Panc1 (cell line): Measurements from ENCODE around the gene RFC2. TPM values are rescaled to one million over a fixed set of nuclear protein-coding genes. Genes with fewer than 3 reads are reported as not detected.

Source experiments
- ATAC-seq: fragments of 200-7000 bp; cut with Tn5 transposase; 2 replicates; pipeline ENCODE4 v1.9.1; 2020; ENCODE audit warnings: mild to moderate bottlenecking, moderate library complexity
- BruUV-seq: library from RNA; stranded (reverse); fragments of 400-500 nt; replicated peaks from 2 replicates; lab custom pipeline; 2021; lab: Mats Ljungman, UMichigan
- CTCF ChIA-PET: fragments of 300-600 bp; sonication (Branson Sonifier 250); formaldehyde crosslinking; loops from one replicate; lab custom pipeline; 2022; ENCODE audit warnings: antibody characterized with exemption; lab: Charles Lee
- POLR2A ChIA-PET: fragments of 300-600 bp; sonication (Branson Sonifier 250); formaldehyde crosslinking; loops from one replicate; lab custom pipeline; 2022; ENCODE audit warnings: antibody characterized with exemption; lab: Charles Lee
- DNase-seq: peaks from one replicate; pipeline ENCODE4 v3.0.0-alpha.2; 2010; ENCODE audit warnings: low read depth, low spot score
- H3K27ac ChIP-seq: 2 replicates; pipeline ENCODE4 v1.5.1; 2011; ENCODE audit warnings: mild to moderate bottlenecking, low read length, inconsistent platforms
- H3K27me3 ChIP-seq: fragments of 200-500 bp; sonication (Bioruptor generic); 2 replicates; pipeline ENCODE4 v1.6.0; 2014; ENCODE audit warnings: low read length, inconsistent platforms; ENCODE audit not compliant: control insufficient read depth, insufficient read depth
- H3K36me3 ChIP-seq: fragments of 200-500 bp; sonication (Bioruptor generic); 2 replicates; pipeline ENCODE4 v1.5.1; 2014; ENCODE audit warnings: inconsistent platforms, mild to moderate bottlenecking, low read length, moderate library complexity; ENCODE audit not compliant: control insufficient read depth, insufficient read depth
- H3K4me1 ChIP-seq: 2 replicates; pipeline ENCODE4 v1.5.1; 2011; ENCODE audit warnings: inconsistent platforms, mild to moderate bottlenecking, low read length, moderate library complexity; ENCODE audit not compliant: control insufficient read depth, insufficient read depth
- H3K4me3 ChIP-seq, 2 experiments: 2 replicates each; pipeline ENCODE4 v1.5.1; 2011 to 2012; ENCODE audit warnings: low read depth in 2 of 2, low read length in 2 of 2, mild to moderate bottlenecking in 2 of 2, inconsistent platforms in 1 of 2, moderate library complexity in 1 of 2
- H3K9me3 ChIP-seq: fragments of 200-500 bp; sonication (Bioruptor generic); 2 replicates; pipeline ENCODE4 v1.5.1; 2014; ENCODE audit warnings: low read depth, mild to moderate bottlenecking, inconsistent platforms, low read length, moderate library complexity; ENCODE audit not compliant: control insufficient read depth, insufficient read depth
- CTCF ChIP-seq: fragments of 450-650 bp; IDR thresholded peaks from 2 replicates; pipeline ENCODE4 v1.5.1; 2017; ENCODE audit warnings: mild to moderate bottlenecking
- POLR2AphosphoS5 ChIP-seq: IDR thresholded peaks from 2 replicates; pipeline ENCODE4 v1.6.1; 2012; ENCODE audit warnings: mild to moderate bottlenecking, low read depth, low read length, moderate library complexity
- REST ChIP-seq, 2 experiments: IDR thresholded peaks; 2 replicates each; pipeline ENCODE4 v1.6.1; 2011 to 2012; ENCODE audit warnings: low read depth in 2 of 2, control low read depth in 1 of 2, low read length in 1 of 2, mild to moderate bottlenecking in 1 of 2, moderate library complexity in 1 of 2; ENCODE audit not compliant: insufficient read depth in 1 of 2
- SIN3A ChIP-seq: IDR thresholded peaks from 2 replicates; pipeline ENCODE4 v1.6.1; 2012; ENCODE audit warnings: low read depth, mild to moderate bottlenecking, low read length, moderate library complexity, borderline replicate concordance; ENCODE audit not compliant: insufficient read depth
- TCF7L2 ChIP-seq: IDR thresholded peaks from 2 replicates; pipeline ENCODE4 v1.6.1; 2011; ENCODE audit warnings: mild to moderate bottlenecking, low read depth, low read length, inconsistent platforms
- in situ Hi-C: cut with HindIII; loops from 2 replicates; pipeline ENCODE4 v1.10.0; 2016; ENCODE audit warnings: low sequenced_read_pairs, low pct_unique_long_range_greater_than_20kb
- intact Hi-C: fragments of 100-400 bp; cut with micrococcal nuclease; formaldehyde crosslinking; loops from one replicate; pipeline ENCODE4 v1.10.0; 2022; ENCODE audit not compliant: unreplicated experiment
- total RNA-seq: library from RNA; stranded (reverse); gene quantifications from one replicate; pipeline ENCODE4 v1.2.1, GENCODE V29; 2021; ENCODE audit not compliant: unreplicated experiment

Gene RFC2
- total RNA-seq, 1 experiment from 2014 or later = 56.2 TPM

DNA sequence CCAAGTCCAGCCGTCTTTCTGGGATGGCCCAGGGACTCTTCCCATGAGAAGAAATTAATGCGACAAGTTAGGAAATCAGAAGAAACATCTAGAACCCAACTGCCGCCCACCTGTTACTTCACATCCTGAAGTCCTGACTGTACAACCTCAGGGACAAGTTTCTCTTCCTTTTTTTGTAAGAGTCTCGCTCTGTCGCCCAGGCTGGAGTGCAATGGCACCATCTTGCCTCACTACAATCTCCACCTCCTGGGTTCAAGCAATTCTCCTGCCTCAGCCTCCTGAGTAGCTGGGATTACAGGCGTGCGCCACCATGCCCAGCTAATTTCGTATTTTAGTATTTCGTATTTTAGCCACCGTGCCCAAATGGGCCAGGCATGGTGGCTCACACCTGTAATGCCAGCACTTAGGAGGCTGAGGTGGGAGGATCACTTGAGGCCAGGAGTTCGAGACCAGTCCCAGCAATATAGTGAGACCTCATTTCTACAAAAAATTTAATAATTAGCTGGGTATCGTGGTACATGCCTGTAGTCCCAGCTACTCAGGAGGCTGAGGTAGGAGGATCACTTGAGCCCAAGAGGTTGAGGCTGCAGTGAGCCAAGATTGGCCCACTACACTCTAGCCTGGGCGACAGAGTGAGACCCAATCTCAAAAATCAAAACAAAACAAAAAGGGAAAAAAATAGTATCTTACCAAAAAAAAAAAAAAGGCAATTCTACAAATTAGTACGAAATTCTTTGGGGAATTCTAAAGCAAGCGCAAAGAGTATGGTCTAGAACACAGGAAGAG lies 23.6 kb downstream of the RFC2 start:
- CTCF ChIA-PET = no interaction called here
- no peaks in the 10 kb centered on the region for H3K27me3 ChIP-seq
- H3K27ac ChIP-seq = no peak overlapping the region
- TF ChIP-seq POLR2AphosphoS5 = no peak
- TF ChIP-seq CTCF = no peak
- TF ChIP-seq TCF7L2 = no peak
- H3K4me1 ChIP-seq = no peaks in the 10 kb centered on the region
- no peaks in the 10 kb centered on the region for H3K9me3 ChIP-seq
- ATAC-seq (no peak), DNase-seq (no peak)
- in situ Hi-C loops (no loop called here), intact Hi-C loops (no loop called here)
- POLR2A ChIA-PET = interaction anchor here (0.6 kb wide), 1 partner anchor 46 kb away, joined by 4 read pairs; no protein-coding TSS in a partner anchor
- H3K4me3 ChIP-seq = no peak overlapping the region
- BruUV-seq = no TSS peak
- peaks cover 13% of the 10 kb centered on the region for H3K36me3 ChIP-seq

DNA sequence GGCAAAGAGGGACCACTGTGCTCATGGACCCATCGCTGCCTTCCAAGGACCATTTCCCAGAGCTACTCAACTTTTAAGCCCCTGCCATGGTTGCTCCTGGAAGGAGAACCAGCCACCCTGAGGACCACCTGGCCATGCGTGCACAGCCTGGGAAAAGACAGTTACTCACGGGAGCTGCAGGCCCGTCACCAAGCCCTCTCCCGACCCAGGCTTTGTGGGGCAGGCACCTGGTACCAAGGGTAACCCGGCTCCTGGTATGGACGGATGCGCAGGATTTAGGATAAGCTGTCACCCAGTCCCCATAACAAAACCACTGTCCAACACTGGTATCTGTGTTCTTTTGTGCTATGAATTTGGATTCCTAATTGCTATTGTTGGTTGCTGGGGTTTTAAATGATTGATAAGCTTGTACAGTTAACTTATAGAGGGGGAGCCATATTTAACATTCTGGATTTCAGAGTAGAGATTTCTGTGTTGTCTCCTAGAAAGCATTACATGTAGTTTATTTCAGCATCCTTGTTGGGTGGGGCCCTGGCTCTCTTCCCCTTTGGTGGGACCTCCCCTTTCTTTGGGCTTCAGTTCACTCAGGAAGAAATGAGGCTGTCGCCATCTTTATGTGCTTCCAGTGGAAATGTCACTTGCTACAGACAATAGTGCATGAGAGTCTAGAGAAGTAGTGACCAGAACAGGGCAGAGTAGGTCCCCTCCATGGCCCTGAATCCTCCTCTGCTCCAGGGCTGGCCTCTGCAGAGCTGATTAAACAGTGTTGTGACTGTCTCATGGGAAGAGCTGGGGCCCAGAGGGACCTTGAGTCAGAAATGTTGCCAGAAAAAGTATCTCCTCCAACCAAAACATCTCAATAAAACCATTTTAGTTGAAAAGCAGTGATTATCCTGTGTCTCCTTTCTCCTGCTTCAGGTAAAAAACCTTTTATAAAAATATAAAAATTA lies 25.0 kb downstream of the RFC2 start:
- H3K27ac ChIP-seq = no peak overlapping the region
- H3K9me3 ChIP-seq = no peaks in the 10 kb centered on the region
- CTCF ChIA-PET = interaction anchor here (0.6 kb wide), 1 partner anchor 52 kb away, joined by 4 read pairs; no protein-coding TSS in a partner anchor
- TF ChIP-seq REST (IDR thresholded peaks at IDR 0.05; ENCODE audit: insufficient read depth in 1 of 2, low read depth in 2 of 2, low read length in 1 of 2) (no peak), CTCF (no peak), TCF7L2 (no peak), POLR2AphosphoS5 (no peak), SIN3A (no peak)
- no TSS peak for BruUV-seq
- intact Hi-C loops (no loop called here), in situ Hi-C loops (no loop called here)
- DNase-seq (no peak), ATAC-seq (no peak)
- POLR2A ChIA-PET = interaction anchor here (0.6 kb wide), 1 partner anchor 48 kb away, joined by 4 read pairs; no protein-coding TSS in a partner anchor
- H3K4me1 ChIP-seq = no peaks in the 10 kb centered on the region
- no peaks in the 10 kb centered on the region for H3K27me3 ChIP-seq
- no peak overlapping the region for H3K4me3 ChIP-seq
- peaks cover 9% of the 10 kb centered on the region for H3K36me3 ChIP-seq
